ENCODE results near the gene CIAO2B. TPM values are rescaled to one million over a fixed set of nuclear protein-coding genes. Genes with fewer than 3 reads are reported as not detected.

Gene CIAO2B
- total RNA-seq, 1 donor from 2014 or later: 156 TPM

DNA sequence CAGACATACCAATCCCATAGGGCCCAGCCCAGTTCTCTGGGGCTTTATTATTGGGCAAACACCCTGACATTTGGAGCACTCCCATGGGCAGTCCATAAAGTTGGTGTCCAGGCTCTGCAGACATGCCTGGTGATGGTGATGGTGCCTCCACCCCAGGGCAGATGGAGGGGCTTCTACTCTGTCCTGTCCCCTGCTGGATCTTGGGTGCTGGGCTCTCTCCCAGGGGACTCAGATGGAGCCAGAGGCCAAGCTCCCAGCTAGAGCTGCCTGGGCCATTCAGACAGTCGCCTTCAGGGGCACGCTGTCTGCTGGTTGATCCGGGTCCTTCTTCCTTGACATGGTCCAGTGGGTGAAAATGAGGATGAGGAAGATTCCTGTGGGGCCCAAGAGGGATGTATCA is 26.1 kb downstream of the CIAO2B start:
- TF ChIP-seq, protein P1, sequence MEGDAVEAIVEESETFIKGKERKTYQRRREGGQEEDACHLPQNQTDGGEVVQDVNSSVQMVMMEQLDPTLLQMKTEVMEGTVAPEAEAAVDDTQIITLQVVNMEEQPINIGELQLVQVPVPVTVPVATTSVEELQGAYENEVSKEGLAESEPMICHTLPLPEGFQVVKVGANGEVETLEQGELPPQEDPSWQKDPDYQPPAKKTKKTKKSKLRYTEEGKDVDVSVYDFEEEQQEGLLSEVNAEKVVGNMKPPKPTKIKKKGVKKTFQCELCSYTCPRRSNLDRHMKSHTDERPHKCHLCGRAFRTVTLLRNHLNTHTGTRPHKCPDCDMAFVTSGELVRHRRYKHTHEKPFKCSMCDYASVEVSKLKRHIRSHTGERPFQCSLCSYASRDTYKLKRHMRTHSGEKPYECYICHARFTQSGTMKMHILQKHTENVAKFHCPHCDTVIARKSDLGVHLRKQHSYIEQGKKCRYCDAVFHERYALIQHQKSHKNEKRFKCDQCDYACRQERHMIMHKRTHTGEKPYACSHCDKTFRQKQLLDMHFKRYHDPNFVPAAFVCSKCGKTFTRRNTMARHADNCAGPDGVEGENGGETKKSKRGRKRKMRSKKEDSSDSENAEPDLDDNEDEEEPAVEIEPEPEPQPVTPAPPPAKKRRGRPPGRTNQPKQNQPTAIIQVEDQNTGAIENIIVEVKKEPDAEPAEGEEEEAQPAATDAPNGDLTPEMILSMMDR (IDR thresholded peaks at IDR 0.05; ENCODE audit: insufficient read depth, low read length, poor library complexity, severe bottlenecking): no peak
- no peak for DNase-seq (ENCODE audit: low read depth)
- Histone ChIP-seq H3K27me3 (ENCODE audit: control insufficient read depth, insufficient read depth, low read length) (no peaks in the 10 kb centered on the region), H3K4me3 (ENCODE audit: low read depth, low read length) (no peak overlapping the region), H3K36me3 (ENCODE audit: control insufficient read depth, insufficient read depth, low read length) (no peaks in the 10 kb centered on the region)

DNA sequence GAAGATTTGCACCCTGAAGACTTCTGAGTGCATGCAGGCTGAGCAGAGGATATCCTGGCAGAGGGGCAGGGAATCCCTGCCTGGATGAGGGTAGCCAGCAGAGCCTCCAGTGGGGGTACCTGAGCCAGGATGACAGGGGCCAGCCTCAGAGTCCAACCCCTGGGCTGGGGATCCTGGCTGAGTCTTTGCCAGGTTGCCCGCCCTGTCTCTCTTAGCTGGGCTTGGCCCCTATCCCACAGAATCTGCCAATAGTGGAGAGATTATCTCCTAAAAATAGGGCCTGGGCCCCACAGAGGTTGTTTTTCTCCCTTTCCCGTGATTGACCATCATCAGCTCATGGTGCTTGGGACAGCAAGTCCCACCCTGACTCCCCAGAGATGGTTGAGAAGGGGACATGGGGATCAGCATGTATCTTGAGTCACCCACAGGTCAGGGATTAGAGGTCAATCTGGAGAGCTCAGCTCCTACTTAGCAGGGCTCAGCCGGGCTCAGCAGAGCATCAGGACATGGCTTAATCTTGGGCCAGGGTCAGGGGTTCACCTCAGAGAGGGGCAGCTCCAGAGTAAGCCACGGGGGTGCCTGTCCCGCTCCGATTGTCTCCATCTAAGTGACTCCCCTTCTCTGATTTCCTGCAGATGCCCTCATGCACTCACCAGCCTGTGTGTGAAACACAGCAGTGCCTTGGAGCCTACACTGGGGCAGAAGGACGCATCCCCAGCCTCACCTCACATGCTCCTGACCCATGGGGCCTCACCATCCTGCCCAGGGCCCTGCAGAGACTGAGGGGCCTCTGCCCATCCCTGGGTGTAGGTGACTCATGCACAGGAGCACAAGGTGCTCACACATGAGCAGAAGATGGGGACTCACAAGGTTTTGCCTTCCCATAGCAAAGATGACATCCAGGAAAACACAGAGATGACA is 27.0 kb downstream of the CIAO2B start:
- Histone ChIP-seq H3K27me3 (ENCODE audit: control insufficient read depth, insufficient read depth, low read length) (no peaks in the 10 kb centered on the region), H3K4me3 (ENCODE audit: low read depth, low read length) (no peak overlapping the region), H3K36me3 (ENCODE audit: control insufficient read depth, insufficient read depth, low read length) (no peaks in the 10 kb centered on the region)
- no peak for DNase-seq (ENCODE audit: low read depth)
- TF ChIP-seq, protein P1 (IDR thresholded peaks at IDR 0.05; ENCODE audit: insufficient read depth, low read length, poor library complexity, severe bottlenecking): no peak

DNA sequence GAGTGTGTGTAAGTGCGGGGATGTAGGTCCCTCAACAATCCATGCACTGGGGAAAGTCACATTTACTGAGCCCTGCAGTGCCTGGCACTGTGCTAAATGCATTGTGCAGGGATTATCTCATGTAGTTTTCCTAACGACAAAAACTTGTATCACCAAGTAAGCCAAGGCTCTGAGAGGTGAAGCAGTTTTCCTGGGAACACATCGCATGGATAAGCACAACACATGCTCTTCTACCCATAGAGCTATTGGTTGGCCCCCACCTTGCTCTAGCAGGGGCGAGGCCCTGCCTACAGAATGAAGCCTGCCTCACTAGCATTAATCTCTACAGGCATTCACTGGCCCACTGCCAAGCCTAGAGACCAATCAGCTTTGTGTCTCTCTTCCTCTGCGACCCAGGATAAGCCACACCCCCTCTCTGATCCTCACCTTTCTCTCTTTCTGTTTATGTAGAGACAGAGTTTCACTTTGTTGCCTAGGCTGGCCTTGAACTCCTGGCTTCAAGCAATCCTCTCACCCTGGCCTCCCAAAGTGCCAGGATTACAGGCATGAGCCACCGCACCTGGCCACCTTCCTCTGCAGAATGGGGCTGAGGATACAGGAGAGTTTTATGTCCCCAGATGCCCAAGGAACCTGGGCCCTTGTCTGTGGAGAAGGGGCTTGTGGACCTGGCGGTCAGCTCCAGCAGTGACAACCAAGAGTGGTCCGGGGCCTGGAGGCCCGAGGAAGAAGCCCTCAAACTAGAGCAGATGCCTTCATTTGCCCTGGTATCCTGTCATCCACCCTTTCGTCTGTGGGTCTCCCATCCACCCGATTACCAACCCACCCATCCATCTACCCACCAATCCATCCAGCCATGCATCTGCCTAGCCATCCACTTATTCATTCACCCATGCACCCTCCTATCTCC is 28.3 kb downstream of the CIAO2B start:
- DNase-seq (ENCODE audit: low read depth): no peak
- no peak overlapping the region for H3K4me3 ChIP-seq (ENCODE audit: low read depth, low read length)
- no peaks in the 10 kb centered on the region for H3K27me3 ChIP-seq (ENCODE audit: control insufficient read depth, insufficient read depth, low read length)
- H3K36me3 ChIP-seq (ENCODE audit: control insufficient read depth, insufficient read depth, low read length): no peaks in the 10 kb centered on the region
- TF ChIP-seq, protein P1 (IDR thresholded peaks at IDR 0.05; ENCODE audit: insufficient read depth, low read length, poor library complexity, severe bottlenecking): no peak

DNA sequence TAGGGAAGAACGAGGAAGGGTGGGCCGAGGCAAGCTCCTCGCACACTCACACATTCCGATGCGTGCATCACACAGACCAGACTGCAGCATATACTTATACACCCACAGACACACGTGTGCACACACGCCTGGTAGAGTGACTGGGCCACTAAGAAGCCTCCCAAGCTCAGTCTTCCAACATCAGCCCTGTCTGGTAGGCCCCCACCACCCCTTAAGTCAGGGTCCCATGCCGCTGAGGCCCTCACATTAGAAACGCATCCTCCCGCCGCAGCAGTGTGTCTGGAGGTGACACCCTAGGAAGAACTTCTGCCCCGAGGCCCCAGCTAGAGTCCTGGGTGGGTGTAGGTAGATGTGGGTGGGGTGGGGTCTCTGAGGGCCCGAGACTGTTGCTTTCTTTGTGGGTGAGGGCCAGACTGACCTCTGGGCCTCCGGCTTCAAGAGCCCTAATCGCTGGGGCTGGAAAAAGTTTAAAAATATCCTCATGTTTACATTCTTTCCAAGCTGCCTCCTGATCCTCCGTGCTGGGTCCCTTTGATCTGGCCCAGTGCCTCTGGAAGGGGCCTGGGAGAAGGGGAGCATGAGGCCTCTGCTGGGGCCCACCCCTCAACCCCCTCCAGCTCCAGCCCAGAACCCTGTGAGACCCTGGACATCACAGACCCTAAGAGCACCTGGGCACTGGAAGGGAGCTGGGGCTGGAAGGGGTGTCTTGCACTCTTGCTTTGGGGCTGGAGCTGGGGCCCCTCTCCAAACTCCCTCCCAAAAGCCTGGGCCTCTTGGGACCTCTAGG is 29.2 kb downstream of the CIAO2B start:
- Histone ChIP-seq H3K4me3 (ENCODE audit: low read depth, low read length) (no peak overlapping the region), H3K27me3 (ENCODE audit: control insufficient read depth, insufficient read depth, low read length) (no peaks in the 10 kb centered on the region), H3K36me3 (ENCODE audit: control insufficient read depth, insufficient read depth, low read length) (no peaks in the 10 kb centered on the region)
- no peak for DNase-seq (ENCODE audit: low read depth)
- TF ChIP-seq, protein P1 (IDR thresholded peaks at IDR 0.05; ENCODE audit: insufficient read depth, low read length, poor library complexity, severe bottlenecking): no peak

DNA sequence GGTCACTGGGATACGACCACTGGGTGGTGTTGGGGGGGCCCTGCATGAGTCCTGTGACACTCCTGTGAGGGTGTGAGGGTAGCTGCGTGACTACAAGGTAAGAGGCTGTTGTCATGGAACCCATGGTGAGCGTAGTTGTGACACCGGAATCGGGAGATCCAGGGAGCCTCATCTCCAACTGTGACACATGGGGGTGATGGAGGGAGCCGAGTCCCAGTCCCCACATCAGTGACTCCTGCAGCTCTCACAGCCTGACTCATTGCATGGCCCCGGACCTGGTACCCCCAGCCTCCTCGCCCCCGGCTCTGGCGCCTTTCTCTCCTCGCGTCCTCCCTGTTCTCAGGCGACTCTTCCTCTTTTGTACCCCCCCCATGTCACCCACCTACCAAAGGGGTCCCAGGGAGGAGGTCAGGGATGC is 29.8 kb downstream of the CIAO2B start:
- H3K4me3 ChIP-seq (ENCODE audit: low read depth, low read length): no peak overlapping the region
- no peaks in the 10 kb centered on the region for H3K27me3 ChIP-seq (ENCODE audit: control insufficient read depth, insufficient read depth, low read length)
- TF ChIP-seq, protein P1 (IDR thresholded peaks at IDR 0.05; ENCODE audit: insufficient read depth, low read length, poor library complexity, severe bottlenecking): no peak
- no peak for DNase-seq (ENCODE audit: low read depth)
- H3K36me3 ChIP-seq (ENCODE audit: control insufficient read depth, insufficient read depth, low read length): no peaks in the 10 kb centered on the region
